Skeletal muscle tissue (tissue), 4 donors: ENCODE data around the gene KRTAP1-5. TPM values are rescaled to one million over a fixed set of nuclear protein-coding genes. Genes with fewer than 3 reads are reported as not detected.
"Not testable (repeated sequence)": the region's sequence is repeated elsewhere in the genome, so short reads cannot be mapped to it uniquely, and the experiment has no call there.

Experiments
- H3K27ac ChIP-seq: one replicate; pipeline ENCODE4 v1.7.0; 2013; ENCODE audit warnings: mild to moderate bottlenecking, low read depth, low read length, inconsistent platforms
- H3K27me3 ChIP-seq, 3 donors: one replicate each; pipeline ENCODE4 v1.7.0; 2013; ENCODE audit warnings: low read length in 3 of 3; ENCODE audit not compliant: control insufficient read depth in 3 of 3, insufficient read depth in 3 of 3
- H3K36me3 ChIP-seq, 3 donors: one replicate each; pipeline ENCODE4 v1.7.0; 2013; ENCODE audit warnings: low read length in 3 of 3; ENCODE audit not compliant: control insufficient read depth in 3 of 3, insufficient read depth in 3 of 3
- H3K4me1 ChIP-seq, 3 donors: one replicate each; pipeline ENCODE4 v1.7.0; 2013; ENCODE audit warnings: low read length in 3 of 3, mild to moderate bottlenecking in 3 of 3; ENCODE audit not compliant: control insufficient read depth in 3 of 3, insufficient read depth in 3 of 3
- H3K4me3 ChIP-seq, 3 donors: one replicate each; pipeline ENCODE4 v1.7.0; 2013; ENCODE audit warnings: low read length in 3 of 3
- H3K9ac ChIP-seq, 3 donors: one replicate each; pipeline ENCODE4 v1.7.0; 2013; ENCODE audit warnings: low read length in 3 of 3, mild to moderate bottlenecking in 3 of 3, moderate library complexity in 2 of 3, low read depth in 1 of 3
- H3K9me3 ChIP-seq, 3 donors: one replicate each; pipeline ENCODE4 v1.7.0; 2013; ENCODE audit warnings: low read length in 3 of 3; ENCODE audit not compliant: control insufficient read depth in 3 of 3
- total RNA-seq: library from RNA; depleted of rRNA; stranded (reverse); fragments of >200 nt; gene quantifications from one replicate; pipeline ENCODE4 v1.2.3, GENCODE V29; 2014
- donor health status: Osteomylitis.

Gene KRTAP1-5
- total RNA-seq, 1 donor from 2014 or later = not detected

- Histone ChIP-seq H3K9me3 (no peaks in the 10 kb centered on the region), H3K9ac (no peak overlapping the region), H3K4me3 (no peak overlapping the region), H3K27ac (no peak overlapping the region), H3K36me3 (no peaks in the 10 kb centered on the region), H3K4me1 (peaks cover 0 to 6% (median 5%) of the 10 kb centered on the region in 3 donors), H3K27me3 (peaks cover 0 to 2% (median 0%) of the 10 kb centered on the region in 3 donors)
Observed at GRCh38 chr17:41009301-41009760, 17.7 kb downstream of the KRTAP1-5 start.

DNA sequence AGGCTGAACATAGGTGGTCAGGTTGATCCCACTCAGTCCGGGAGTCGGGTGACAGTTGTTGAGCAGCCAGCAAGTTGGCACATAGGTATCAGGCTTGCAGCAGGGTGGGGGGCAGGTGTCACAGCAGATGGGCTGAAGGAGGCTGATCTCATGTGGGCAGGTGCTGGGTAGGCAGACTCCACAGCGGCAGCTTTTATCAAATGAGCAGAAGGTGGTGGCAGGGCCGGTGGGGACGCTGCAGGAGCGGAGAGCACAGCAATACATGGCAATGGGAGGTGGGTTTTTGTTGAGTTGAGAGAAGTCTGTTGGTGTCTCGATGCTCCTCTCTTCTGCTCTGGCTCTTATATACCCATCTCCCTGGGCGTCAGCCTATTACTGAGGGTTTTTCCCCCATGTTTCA is 18.2 kb downstream of the KRTAP1-5 start, which contains the start of gene KRTAP3-1:
TSS of gene KRTAP3-1 (minus strand) at position 318 of the 400 bp plus-strand sequence. CDS start at position 264, 54 bp downstream.
- H3K9me3 ChIP-seq = no peaks in the 10 kb centered on the region
- peaks cover 0 to 3% (median 0%) of the 10 kb centered on the region in 3 donors for H3K27me3 ChIP-seq
- peaks cover 0 to 6% (median 5%) of the 10 kb centered on the region in 3 donors for H3K4me1 ChIP-seq
- H3K4me3 ChIP-seq = no peak within 1 kb of the TSS
- no peak within 1 kb of the TSS for H3K27ac ChIP-seq
- H3K9ac ChIP-seq = no peak within 1 kb of the TSS
- H3K36me3 ChIP-seq = no peaks in the 10 kb centered on the region

DNA sequence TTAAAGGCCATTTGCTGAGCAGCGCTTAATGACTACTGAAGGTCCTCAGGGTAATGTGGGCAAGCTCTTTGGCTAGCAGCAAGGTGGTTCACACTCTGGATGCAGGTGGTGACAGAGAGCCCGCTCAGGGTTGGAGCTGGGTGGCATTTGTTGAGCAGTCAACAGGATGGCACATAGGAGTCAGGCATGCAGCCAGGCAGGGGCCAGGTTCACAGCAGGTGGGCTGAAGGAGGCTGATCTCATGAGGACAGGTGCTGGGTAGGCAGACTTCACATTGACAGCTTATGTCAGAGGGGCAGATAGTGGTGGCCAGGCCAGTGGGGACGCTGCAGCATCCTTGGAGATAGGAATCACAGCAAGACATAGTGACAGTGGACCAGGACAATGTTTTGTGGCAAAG is 22.6 kb downstream of the KRTAP1-5 start:
- Histone ChIP-seq H3K27ac (no peak overlapping the region), H3K9me3 (no peaks in the 10 kb centered on the region), H3K27me3 (peaks cover 0 to 6% (median 3%) of the 10 kb centered on the region in 3 donors), H3K4me1 (no peaks in the 10 kb centered on the region), H3K36me3 (no peaks in the 10 kb centered on the region), H3K9ac (no peak overlapping the region), H3K4me3 (no peak overlapping the region)

- no peak overlapping the region for H3K27ac ChIP-seq
- H3K27me3 ChIP-seq = peaks cover 0 to 6% (median 3%) of the 10 kb centered on the region in 3 donors
- no peaks in the 10 kb centered on the region for H3K4me1 ChIP-seq
- H3K9me3 ChIP-seq = no peaks in the 10 kb centered on the region
- no peak overlapping the region for H3K4me3 ChIP-seq
- no peaks in the 10 kb centered on the region for H3K36me3 ChIP-seq
- H3K9ac ChIP-seq = no peak overlapping the region
Observed at GRCh38 chr17:41003926-41004325, 23.1 kb downstream of the KRTAP1-5 start.

- Histone ChIP-seq H3K4me3 (no peak overlapping the region), H3K4me1 (no peaks in the 10 kb centered on the region), H3K27ac (no peak overlapping the region), H3K36me3 (no peaks in the 10 kb centered on the region), H3K9ac (no peak overlapping the region), H3K27me3 (peaks cover 0 to 6% (median 3%) of the 10 kb centered on the region in 3 donors), H3K9me3 (no peaks in the 10 kb centered on the region)
Observed at GRCh38 chr17:41002814-41003213, 24.2 kb downstream of the KRTAP1-5 start.

- H3K9ac ChIP-seq = no peak overlapping the region
- H3K27me3 ChIP-seq = peaks cover 0 to 9% (median 3%) of the 10 kb centered on the region in 3 donors
- no peaks in the 10 kb centered on the region for H3K9me3 ChIP-seq
- no peaks in the 10 kb centered on the region for H3K36me3 ChIP-seq
- no peak overlapping the region for H3K4me3 ChIP-seq
- no peak overlapping the region for H3K27ac ChIP-seq
- H3K4me1 ChIP-seq = no peaks in the 10 kb centered on the region
Observed at GRCh38 chr17:41001795-41002194, 25.2 kb downstream of the KRTAP1-5 start.

DNA sequence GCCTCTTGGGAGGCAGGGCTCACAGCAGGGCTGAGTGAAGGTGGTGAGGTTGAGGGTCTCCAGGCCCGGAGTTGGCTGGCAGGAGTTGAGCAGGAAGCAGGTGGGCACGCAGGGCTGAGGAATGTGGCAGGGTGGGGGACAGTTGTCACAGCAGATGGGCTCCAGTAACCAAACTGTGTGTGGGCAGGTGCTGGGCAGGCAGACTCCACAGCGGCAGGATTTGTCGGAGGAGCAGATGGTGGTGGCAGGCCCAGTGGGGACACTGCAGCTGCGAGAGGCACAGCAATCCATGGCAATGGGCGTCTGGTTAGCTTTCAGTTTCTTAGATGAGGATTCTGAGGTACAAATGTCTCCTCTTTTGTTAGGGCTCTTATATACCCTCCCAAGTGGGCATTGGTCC is 27.4 kb downstream of the KRTAP1-5 start, which contains the start of gene KRTAP3-2:
TSS of gene KRTAP3-2 (minus strand) at position 344 of the 400 bp plus-strand sequence. CDS start at position 291, 53 bp downstream.
- H3K9ac ChIP-seq, H3K36me3 ChIP-seq, H3K9me3 ChIP-seq, H3K4me3 ChIP-seq, H3K4me1 ChIP-seq, H3K27ac ChIP-seq: not testable (repeated sequence)
- H3K27me3 ChIP-seq = peaks cover 2 to 12% (median 3%) of the 10 kb centered on the region in 3 donors

GRCh38 chr17:40997361-40997760 is 29.6 kb downstream of the KRTAP1-5 start:
- no peaks in the 10 kb centered on the region for H3K4me1 ChIP-seq
- no peaks in the 10 kb centered on the region for H3K36me3 ChIP-seq
- no peaks in the 10 kb centered on the region for H3K9me3 ChIP-seq
- no peak overlapping the region for H3K9ac ChIP-seq
- H3K4me3 ChIP-seq = no peak overlapping the region
- H3K27me3 ChIP-seq = peaks cover 3 to 15% (median 5%) of the 10 kb centered on the region in 3 donors
- H3K27ac ChIP-seq = no peak overlapping the region

GRCh38 chr17:40996829-40997228 is 30.2 kb downstream of the KRTAP1-5 start:
- H3K9me3 ChIP-seq = no peaks in the 10 kb centered on the region
- no peaks in the 10 kb centered on the region for H3K4me1 ChIP-seq
- no peak overlapping the region for H3K27ac ChIP-seq
- no peak overlapping the region for H3K9ac ChIP-seq
- no peak overlapping the region for H3K4me3 ChIP-seq
- H3K27me3 ChIP-seq = peaks cover 3 to 13% (median 5%) of the 10 kb centered on the region in 3 donors
- H3K36me3 ChIP-seq = no peaks in the 10 kb centered on the region

GRCh38 chr17:40995116-40995515 is 31.9 kb downstream of the KRTAP1-5 start:
- no peaks in the 10 kb centered on the region for H3K4me1 ChIP-seq
- no peak overlapping the region for H3K4me3 ChIP-seq
- no peak overlapping the region for H3K9ac ChIP-seq
- H3K9me3 ChIP-seq = no peaks in the 10 kb centered on the region
- H3K27me3 ChIP-seq = peaks cover 3 to 9% (median 5%) of the 10 kb centered on the region in 3 donors
- no peak overlapping the region for H3K27ac ChIP-seq
- H3K36me3 ChIP-seq = no peaks in the 10 kb centered on the region
